ENCODE data around the gene CRB3.
A peak's percentile ranks its signal among the peaks of the same experiment; 100 is the strongest.

The CRB3 gene

GRCh38 chr19:6480848-6481415, 16.9 kb downstream of the CRB3 start:
- no peak overlapping the region for H3K4me3 ChIP-seq (ENCODE audit: control insufficient read depth, low read depth, low read length)
- no peak for TF ChIP-seq CTCF (IDR thresholded peaks at IDR 0.05; ENCODE audit: control insufficient read depth, insufficient read depth, low read depth, low read length, missing control alignments)
- no peak for DNase-seq (ENCODE audit: low read depth)

- H3K4me3 ChIP-seq (ENCODE audit: control insufficient read depth, low read depth, low read length): no peak within 1 kb of the TSS
- peak; percentile 57 for TF ChIP-seq CTCF (IDR thresholded peaks at IDR 0.05; ENCODE audit: control insufficient read depth, insufficient read depth, low read depth, low read length, missing control alignments)
- DNase-seq (ENCODE audit: low read depth): no peak
These were observed 17.7 kb downstream of the CRB3 start, which contains the start of gene DENND1C for GRCh38 chr19:6481541-6482342. TSS of gene DENND1C (minus strand) at chr19:6481787. CDS start at chr19:6481695, 92 bp downstream.

- no peak overlapping the region for H3K4me3 ChIP-seq (ENCODE audit: control insufficient read depth, low read depth, low read length)
- no peak for DNase-seq (ENCODE audit: low read depth)
- TF ChIP-seq CTCF (IDR thresholded peaks at IDR 0.05; ENCODE audit: control insufficient read depth, insufficient read depth, low read depth, low read length, missing control alignments): no peak
These were observed 18.2 kb downstream of the CRB3 start for GRCh38 chr19:6482343-6482686.

GRCh38 chr19:6483235-6483634, 19.2 kb downstream of the CRB3 start:
- DNase-seq (ENCODE audit: low read depth): no peak
- TF ChIP-seq CTCF (IDR thresholded peaks at IDR 0.05; ENCODE audit: control insufficient read depth, insufficient read depth, low read depth, low read length, missing control alignments): no peak
- no peak overlapping the region for H3K4me3 ChIP-seq (ENCODE audit: control insufficient read depth, low read depth, low read length)

- no peak overlapping the region for H3K4me3 ChIP-seq (ENCODE audit: control insufficient read depth, low read depth, low read length)
- no peak for DNase-seq (ENCODE audit: low read depth)
- no peak for TF ChIP-seq CTCF (IDR thresholded peaks at IDR 0.05; ENCODE audit: control insufficient read depth, insufficient read depth, low read depth, low read length, missing control alignments)
These were observed 20.2 kb downstream of the CRB3 start for GRCh38 chr19:6484230-6484629.

- no peak for DNase-seq (ENCODE audit: low read depth)
- no peak for TF ChIP-seq CTCF (IDR thresholded peaks at IDR 0.05; ENCODE audit: control insufficient read depth, insufficient read depth, low read depth, low read length, missing control alignments)
- H3K4me3 ChIP-seq (ENCODE audit: control insufficient read depth, low read depth, low read length): no peak overlapping the region
These were observed 20.8 kb downstream of the CRB3 start for GRCh38 chr19:6484831-6485230.
